Lung (tissue), 12 donors: Measurements from ENCODE around the gene ANKRD44. TPM values are rescaled to one million over a fixed set of nuclear protein-coding genes. Genes with fewer than 3 reads are reported as not detected.

Experiments
- ATAC-seq: fragments of 200-7000 bp; cut with Tn5 transposase; one replicate; pipeline ENCODE4 v1.9.1; 2020; ENCODE audit warnings: moderate number of reproducible peaks; ENCODE audit not compliant: insufficient read depth, low FRiP score
- DNase-seq, 3 donors: peaks; one replicate each; pipeline ENCODE4 v3.0.0-alpha.2; 2013 to 2017
- H3K27ac ChIP-seq, 2 donors: one replicate each; pipeline ENCODE4 v1.5.1; 2013; ENCODE audit warnings: mild to moderate bottlenecking in 2 of 2, moderate library complexity in 2 of 2, control low read depth in 1 of 2, inconsistent platforms in 1 of 2, low read depth in 1 of 2, low read length in 1 of 2
- H3K27me3 ChIP-seq, 3 donors: one replicate each; pipeline ENCODE4 v1.5.1; 2013; ENCODE audit warnings: low read length in 2 of 3; ENCODE audit not compliant: control insufficient read depth in 3 of 3, insufficient read depth in 3 of 3
- H3K36me3 ChIP-seq, 4 donors: one replicate each; pipeline ENCODE4 v1.5.1; 2013; ENCODE audit warnings: low read length in 4 of 4, mild to moderate bottlenecking in 1 of 4, moderate library complexity in 1 of 4; ENCODE audit not compliant: control insufficient read depth in 4 of 4, insufficient read depth in 4 of 4
- H3K4me1 ChIP-seq, 5 donors: one replicate each; pipeline ENCODE4 v1.5.1; 2013; ENCODE audit warnings: low read length in 5 of 5, mild to moderate bottlenecking in 2 of 5, moderate library complexity in 1 of 5; ENCODE audit not compliant: control insufficient read depth in 5 of 5, insufficient read depth in 5 of 5
- H3K4me3 ChIP-seq: one replicate; pipeline ENCODE4 v1.5.1; 2013; ENCODE audit warnings: mild to moderate bottlenecking, control low read depth, moderate library complexity
- H3K9ac ChIP-seq, 2 donors: one replicate each; pipeline ENCODE4 v1.5.1; 2013; ENCODE audit warnings: low read length in 2 of 2, control low read depth in 1 of 2; ENCODE audit not compliant: insufficient read depth in 1 of 2
- H3K9me3 ChIP-seq, 4 donors: one replicate each; pipeline ENCODE4 v1.5.1; 2013; ENCODE audit warnings: low read length in 3 of 4, mild to moderate bottlenecking in 1 of 4, moderate library complexity in 1 of 4; ENCODE audit not compliant: control insufficient read depth in 4 of 4, insufficient read depth in 3 of 4
- WGBS, 2 donors: extraction: QIAGEN DNeasy Blood & Tissue Kit; methylation state at CpG; one replicate each; pipeline ENCODE4 v1.1.7; 2013; 5-methylcytosine and 5-hydroxymethylcytosine counted together
- polyA plus RNA-seq, 2 donors: library from polyadenylated mRNA; stranded (reverse); fragments of 200-250 nt; gene quantifications; one replicate each; pipeline ENCODE4 v1.2.1, GENCODE V29; 2013
- total RNA-seq, 2 donors: library from RNA; depleted of rRNA in 1 of 2; stranded (reverse); fragments of >200 nt in 1 of 2; gene quantifications; one replicate each; pipeline ENCODE4 v1.2.1, GENCODE V29; 2014 to 2021
- TF ChIP-seq, protein P1 (sequence below): IDR thresholded peaks from 2 replicates; pipeline ENCODE4 v1.5.1; 2012; ENCODE audit warnings: mild to moderate bottlenecking; ENCODE audit errors: control extremely low read depth, extremely low read depth
- donor health status: control.
- donor health status: control.
- donor health status: Bipolar disorder and iron deficiency.
- donor health status: healthy.
- donor health status: DM: yes; HTN: yes; CAD: no.

Gene ANKRD44
- total and polyA plus RNA-seq, 4 donors: 7.1 to 73.8 (median 20.3) TPM

DNA sequence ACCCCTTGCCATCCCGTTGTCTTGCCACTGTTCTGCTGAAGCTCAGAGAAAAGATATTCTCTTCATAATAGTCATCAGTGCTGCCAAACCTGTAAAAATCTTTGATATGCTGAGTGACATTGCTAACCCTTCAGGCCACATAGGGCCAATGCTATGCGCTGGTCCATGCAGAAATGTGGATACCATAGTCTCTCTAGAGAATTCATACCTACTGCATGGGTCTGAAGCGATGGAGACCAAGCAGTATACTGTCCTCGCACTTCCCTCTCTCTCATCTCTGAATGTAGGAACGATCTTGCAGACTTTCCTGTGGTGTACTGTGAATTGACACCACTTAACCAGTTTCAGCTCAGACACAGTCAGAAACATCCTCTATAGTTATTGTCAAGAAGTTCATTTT lies 17.9 kb upstream of the ANKRD44 start:
- Histone ChIP-seq H3K9ac (no peak overlapping the region), H3K4me3 (no peak overlapping the region), H3K9me3 (no peaks in the 10 kb centered on the region), H3K4me1 (no peaks in the 10 kb centered on the region), H3K27ac (no peak overlapping the region), H3K36me3 (no peaks in the 10 kb centered on the region), H3K27me3 (no peaks in the 10 kb centered on the region)
- WGBS, 2 donors: 76 to 82% methylated on average over 5 of the region's 5 CpGs
- no peak for DNase-seq
- TF ChIP-seq, protein P1, sequence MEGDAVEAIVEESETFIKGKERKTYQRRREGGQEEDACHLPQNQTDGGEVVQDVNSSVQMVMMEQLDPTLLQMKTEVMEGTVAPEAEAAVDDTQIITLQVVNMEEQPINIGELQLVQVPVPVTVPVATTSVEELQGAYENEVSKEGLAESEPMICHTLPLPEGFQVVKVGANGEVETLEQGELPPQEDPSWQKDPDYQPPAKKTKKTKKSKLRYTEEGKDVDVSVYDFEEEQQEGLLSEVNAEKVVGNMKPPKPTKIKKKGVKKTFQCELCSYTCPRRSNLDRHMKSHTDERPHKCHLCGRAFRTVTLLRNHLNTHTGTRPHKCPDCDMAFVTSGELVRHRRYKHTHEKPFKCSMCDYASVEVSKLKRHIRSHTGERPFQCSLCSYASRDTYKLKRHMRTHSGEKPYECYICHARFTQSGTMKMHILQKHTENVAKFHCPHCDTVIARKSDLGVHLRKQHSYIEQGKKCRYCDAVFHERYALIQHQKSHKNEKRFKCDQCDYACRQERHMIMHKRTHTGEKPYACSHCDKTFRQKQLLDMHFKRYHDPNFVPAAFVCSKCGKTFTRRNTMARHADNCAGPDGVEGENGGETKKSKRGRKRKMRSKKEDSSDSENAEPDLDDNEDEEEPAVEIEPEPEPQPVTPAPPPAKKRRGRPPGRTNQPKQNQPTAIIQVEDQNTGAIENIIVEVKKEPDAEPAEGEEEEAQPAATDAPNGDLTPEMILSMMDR: no peak
- no peak for ATAC-seq

DNA sequence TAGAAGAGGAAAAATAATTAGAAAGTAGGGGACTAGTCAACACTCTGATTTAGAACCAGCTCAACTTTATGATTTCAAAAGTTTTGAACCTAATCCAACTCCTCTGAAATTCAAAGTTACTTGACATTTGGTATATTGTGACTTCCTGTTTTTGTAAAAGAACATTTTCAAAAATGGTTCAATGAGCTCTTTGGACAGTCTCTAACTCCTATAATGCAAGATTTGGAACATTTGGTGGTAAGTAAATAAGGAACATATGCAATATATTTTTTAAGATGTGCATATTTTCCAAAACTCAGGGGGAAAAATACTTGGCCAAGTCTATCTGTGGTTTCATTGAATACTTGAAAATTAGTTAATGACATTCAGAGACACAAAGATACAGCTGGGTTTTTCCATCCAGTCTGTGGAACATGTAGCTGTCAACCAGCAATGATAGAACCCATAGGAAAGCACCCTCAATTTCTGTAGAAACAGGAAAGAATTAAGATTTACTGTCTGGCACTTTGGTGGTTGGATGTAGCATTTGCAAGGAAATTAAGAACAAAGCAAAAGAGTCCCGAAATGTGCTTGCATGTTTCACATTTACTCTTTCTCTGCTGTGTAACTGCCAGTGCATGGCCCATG lies 17.0 kb upstream of the ANKRD44 start:
- no peaks in the 10 kb centered on the region for H3K9me3 ChIP-seq
- H3K27ac ChIP-seq: no peak overlapping the region
- ATAC-seq: no peak
- no peaks in the 10 kb centered on the region for H3K4me1 ChIP-seq
- 62 to 66% methylated on average over 1 of the region's 1 CpG for WGBS, 2 donors
- TF ChIP-seq, protein P1: no peak
- no peak overlapping the region for H3K4me3 ChIP-seq
- H3K9ac ChIP-seq: no peak overlapping the region
- no peaks in the 10 kb centered on the region for H3K36me3 ChIP-seq
- H3K27me3 ChIP-seq: no peaks in the 10 kb centered on the region
- no peak for DNase-seq

DNA sequence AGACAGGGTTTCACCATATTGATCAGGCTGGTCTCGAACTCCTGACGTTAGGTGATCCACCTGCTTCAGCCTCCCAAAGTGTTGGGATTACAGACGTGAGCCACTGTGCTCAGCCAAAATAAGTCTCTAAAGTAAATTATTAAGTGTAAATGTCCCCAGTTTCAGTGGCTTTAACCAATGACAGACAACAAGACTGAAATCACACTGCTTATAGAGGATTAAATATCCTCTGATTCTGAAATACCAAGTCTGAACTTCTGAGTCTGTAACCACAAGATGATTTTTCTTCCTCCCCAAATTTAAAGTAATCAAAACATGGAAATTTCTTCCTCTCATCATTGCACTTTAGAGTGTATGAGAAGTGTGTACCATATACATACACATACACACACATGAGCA lies 16.5 kb upstream of the ANKRD44 start:
- H3K36me3 ChIP-seq: no peaks in the 10 kb centered on the region
- no peak overlapping the region for H3K9ac ChIP-seq
- WGBS, 2 donors: 92 to 97% methylated on average over 3 of the region's 3 CpGs
- TF ChIP-seq, protein P1: no peak
- H3K4me1 ChIP-seq: no peaks in the 10 kb centered on the region
- H3K27me3 ChIP-seq: no peaks in the 10 kb centered on the region
- no peak for ATAC-seq
- DNase-seq: no peak
- no peaks in the 10 kb centered on the region for H3K9me3 ChIP-seq
- no peak overlapping the region for H3K27ac ChIP-seq
- H3K4me3 ChIP-seq: no peak overlapping the region

DNA sequence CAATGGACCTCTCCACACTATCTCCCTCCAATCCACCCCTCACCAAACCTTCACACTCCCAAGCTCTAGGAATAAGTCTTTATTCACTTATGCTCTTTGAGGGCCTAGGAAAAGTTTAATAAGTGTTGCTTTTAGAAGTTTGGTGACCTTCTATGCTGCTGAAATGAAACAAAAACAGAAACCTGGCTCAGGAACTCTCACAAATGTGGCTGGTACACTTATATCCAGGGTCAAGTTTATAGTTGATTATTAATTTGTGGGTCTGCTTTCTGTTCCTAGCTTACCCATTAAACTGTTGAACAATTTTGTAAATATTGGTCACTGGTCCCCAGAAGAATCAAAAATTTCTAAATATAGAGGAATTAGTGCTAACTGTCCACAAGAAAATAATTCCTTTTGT lies 14.2 kb upstream of the ANKRD44 start:
- no peaks in the 10 kb centered on the region for H3K9me3 ChIP-seq
- no peak for ATAC-seq
- H3K36me3 ChIP-seq: no peaks in the 10 kb centered on the region
- no peak overlapping the region for H3K9ac ChIP-seq
- no peaks in the 10 kb centered on the region for H3K27me3 ChIP-seq
- DNase-seq: no peak
- H3K27ac ChIP-seq: no peak overlapping the region
- H3K4me1 ChIP-seq: no peaks in the 10 kb centered on the region
- no peak overlapping the region for H3K4me3 ChIP-seq
- TF ChIP-seq, protein P1: no peak
